ENCODE results near the gene CYP3A5.

CYP3A5 gene

DNA sequence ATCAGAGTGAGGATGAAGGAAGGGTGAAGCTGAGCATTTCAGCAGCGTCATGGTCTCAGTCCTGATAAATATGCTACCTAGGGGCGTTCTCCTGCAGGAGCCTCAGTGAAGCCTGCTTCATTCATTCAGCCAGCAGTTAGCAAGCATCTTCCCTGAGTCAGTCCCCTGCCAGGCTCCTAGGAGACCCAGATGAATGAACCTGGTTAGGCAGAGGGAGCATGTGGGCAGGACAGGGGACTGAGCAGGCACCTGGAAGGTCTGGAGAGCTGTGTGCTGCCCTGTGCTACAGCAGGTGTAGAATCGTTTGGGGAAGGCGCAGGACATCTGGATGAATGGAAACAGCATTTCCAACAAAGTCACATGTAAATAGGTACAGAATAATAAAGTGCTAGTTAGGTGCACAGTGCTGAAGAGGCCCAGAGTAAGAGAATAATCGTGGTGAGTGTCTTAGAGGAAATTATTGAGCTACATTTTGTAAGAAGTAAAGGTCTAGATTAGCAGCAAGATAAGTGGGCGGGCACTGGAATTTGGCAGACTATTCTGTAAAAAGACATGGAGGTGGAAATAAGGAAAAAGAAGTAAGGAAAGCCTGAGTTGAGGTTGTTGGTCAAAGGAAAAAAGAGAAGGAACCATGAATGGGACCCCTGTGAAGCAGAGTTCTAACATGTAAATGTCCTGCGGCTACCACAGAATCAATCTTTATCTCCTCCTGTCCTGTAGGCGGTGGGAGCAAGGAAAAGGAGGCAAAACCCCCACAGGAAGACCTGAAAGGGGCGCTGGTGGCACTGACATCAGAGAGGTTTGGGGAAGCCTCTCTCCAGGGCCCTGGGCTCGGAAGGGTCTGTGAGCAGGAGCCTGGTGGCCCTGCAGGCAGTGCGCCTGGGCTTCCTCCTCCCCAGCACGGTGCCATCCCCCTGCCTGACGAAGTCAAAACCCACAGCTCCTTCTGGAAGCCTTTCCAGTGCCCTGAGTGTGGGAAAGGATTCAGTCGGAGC, 51.0 kb downstream of the CYP3A5 start:
- DNase-seq (ENCODE audit: low read depth): no peak
- H3K4me3 ChIP-seq (ENCODE audit: low read depth, low read length): no peak overlapping the region
- TF ChIP-seq MYC (IDR thresholded peaks at IDR 0.05; ENCODE audit: low read depth, low read length) (no peak), MAX (IDR thresholded peaks at IDR 0.05; ENCODE audit: low read depth, low read length) (no peak), POLR2A (IDR thresholded peaks at IDR 0.05; ENCODE audit: extremely low read depth, insufficient read length) (no peak)
- TF ChIP-seq, protein P1, sequence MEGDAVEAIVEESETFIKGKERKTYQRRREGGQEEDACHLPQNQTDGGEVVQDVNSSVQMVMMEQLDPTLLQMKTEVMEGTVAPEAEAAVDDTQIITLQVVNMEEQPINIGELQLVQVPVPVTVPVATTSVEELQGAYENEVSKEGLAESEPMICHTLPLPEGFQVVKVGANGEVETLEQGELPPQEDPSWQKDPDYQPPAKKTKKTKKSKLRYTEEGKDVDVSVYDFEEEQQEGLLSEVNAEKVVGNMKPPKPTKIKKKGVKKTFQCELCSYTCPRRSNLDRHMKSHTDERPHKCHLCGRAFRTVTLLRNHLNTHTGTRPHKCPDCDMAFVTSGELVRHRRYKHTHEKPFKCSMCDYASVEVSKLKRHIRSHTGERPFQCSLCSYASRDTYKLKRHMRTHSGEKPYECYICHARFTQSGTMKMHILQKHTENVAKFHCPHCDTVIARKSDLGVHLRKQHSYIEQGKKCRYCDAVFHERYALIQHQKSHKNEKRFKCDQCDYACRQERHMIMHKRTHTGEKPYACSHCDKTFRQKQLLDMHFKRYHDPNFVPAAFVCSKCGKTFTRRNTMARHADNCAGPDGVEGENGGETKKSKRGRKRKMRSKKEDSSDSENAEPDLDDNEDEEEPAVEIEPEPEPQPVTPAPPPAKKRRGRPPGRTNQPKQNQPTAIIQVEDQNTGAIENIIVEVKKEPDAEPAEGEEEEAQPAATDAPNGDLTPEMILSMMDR (IDR thresholded peaks at IDR 0.05; ENCODE audit: low read depth, low read length): no peak

DNA sequence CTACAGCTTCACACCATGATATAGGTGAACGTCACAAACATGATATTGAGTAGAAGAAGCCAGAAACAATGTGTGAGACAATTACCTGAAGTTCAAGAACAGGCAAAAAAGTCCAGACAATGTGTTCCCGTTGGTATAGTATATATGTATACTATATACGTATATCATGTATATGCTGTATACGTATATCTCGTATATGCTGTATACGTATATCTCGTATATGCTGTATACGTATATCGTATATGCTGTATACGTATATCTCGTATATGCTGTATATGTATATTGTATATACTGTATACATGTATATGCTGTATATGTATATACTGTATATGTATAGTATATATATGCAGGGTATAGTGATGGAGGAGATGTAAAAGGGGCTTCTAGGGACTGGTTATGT, 52.3 kb downstream of the CYP3A5 start:
- no peak for DNase-seq (ENCODE audit: low read depth)
- TF ChIP-seq MYC (IDR thresholded peaks at IDR 0.05; ENCODE audit: low read depth, low read length): no peak
- TF ChIP-seq POLR2A (IDR thresholded peaks at IDR 0.05; ENCODE audit: extremely low read depth, insufficient read length): no peak
- TF ChIP-seq, protein P1 (IDR thresholded peaks at IDR 0.05; ENCODE audit: low read depth, low read length): no peak
- no peak for TF ChIP-seq MAX (IDR thresholded peaks at IDR 0.05; ENCODE audit: low read depth, low read length)
- H3K4me3 ChIP-seq (ENCODE audit: low read depth, low read length): no peak overlapping the region

- peak overlapping the region; percentile 4 for H3K4me3 ChIP-seq (ENCODE audit: low read depth, low read length)
- no peak for DNase-seq (ENCODE audit: low read depth)
Observed at GRCh38 chr7:99626661-99627060, 53.1 kb downstream of the CYP3A5 start.

GRCh38 chr7:99625961-99626360, 53.8 kb downstream of the CYP3A5 start:
- TF ChIP-seq, protein P1 (IDR thresholded peaks at IDR 0.05; ENCODE audit: low read depth, low read length): no peak
- TF ChIP-seq MAX (IDR thresholded peaks at IDR 0.05; ENCODE audit: low read depth, low read length) (no peak), POLR2A (IDR thresholded peaks at IDR 0.05; ENCODE audit: extremely low read depth, insufficient read length) (no peak), MYC (IDR thresholded peaks at IDR 0.05; ENCODE audit: low read depth, low read length) (no peak)
- H3K4me3 ChIP-seq (ENCODE audit: low read depth, low read length): peak overlapping the region; percentile 69
- DNase-seq (ENCODE audit: low read depth): peak; percentile 33

More at GRCh38 chr7:99626661-99627060, 53.1 kb downstream of the CYP3A5 start:
- TF ChIP-seq POLR2A (IDR thresholded peaks at IDR 0.05; ENCODE audit: extremely low read depth, insufficient read length): no peak
- TF ChIP-seq MYC (IDR thresholded peaks at IDR 0.05; ENCODE audit: low read depth, low read length): no peak
- TF ChIP-seq, protein P1 (IDR thresholded peaks at IDR 0.05; ENCODE audit: low read depth, low read length): no peak
- no peak for TF ChIP-seq MAX (IDR thresholded peaks at IDR 0.05; ENCODE audit: low read depth, low read length)

GRCh38 chr7:99625321-99625720, 54.5 kb downstream of the CYP3A5 start:
- DNase-seq (ENCODE audit: low read depth): peak; percentile 40
- no peak for TF ChIP-seq MYC (IDR thresholded peaks at IDR 0.05; ENCODE audit: low read depth, low read length)
- no peak for TF ChIP-seq POLR2A (IDR thresholded peaks at IDR 0.05; ENCODE audit: extremely low read depth, insufficient read length)
- TF ChIP-seq, protein P1 (IDR thresholded peaks at IDR 0.05; ENCODE audit: low read depth, low read length): no peak
- no peak for TF ChIP-seq MAX (IDR thresholded peaks at IDR 0.05; ENCODE audit: low read depth, low read length)
- peak overlapping the region; percentile 69 for H3K4me3 ChIP-seq (ENCODE audit: low read depth, low read length)
